ENCODE results near the gene TLL1.

GRCh38 chr4:165874791-165875371 lies 1.8 kb downstream of the TLL1 start:
- TF ChIP-seq CTCF (IDR thresholded peaks at IDR 0.05 in 8 of 11, conservative IDR thresholded peaks at IDR 0.05 in 3 of 11) (no peak), POLR2A (IDR thresholded peaks at IDR 0.05) (no peak)

Data from spleen (tissue), 7 donors.